T-helper 1 cell treated with Interleukin-12 subunit alpha and Interleukin-12 subunit beta and Interleukin-4 antibody, amounts not matched to agents 30 μg/mL and 1 μg/mL, for 36 hours (primary cell): ENCODE measurements around the gene GPX4.

ENCODE experiments used
- H3K27ac Mint-ChIP-seq: one replicate; pipeline ENCODE4 v1.8.0; 2021; ENCODE audit warnings: mild to moderate bottlenecking, mixed read lengths
- H3K27me3 Mint-ChIP-seq: one replicate; pipeline ENCODE4 v1.8.0; 2021; ENCODE audit warnings: low read depth, mixed read lengths
- H3K36me3 Mint-ChIP-seq: one replicate; pipeline ENCODE4 v1.8.0; 2021; ENCODE audit warnings: low read depth, mixed read lengths
- H3K4me1 Mint-ChIP-seq: one replicate; pipeline ENCODE4 v1.8.0; 2021; ENCODE audit warnings: low read depth, mixed read lengths
- H3K4me3 Mint-ChIP-seq: one replicate; pipeline ENCODE4 v1.8.0; 2021; ENCODE audit warnings: mild to moderate bottlenecking, moderate library complexity, mixed read lengths
- H3K9me3 Mint-ChIP-seq: one replicate; pipeline ENCODE4 v1.8.0; 2021; ENCODE audit warnings: mixed read lengths

Gene GPX4

GRCh38 chr19:1131718-1132551 lies 28.1 kb downstream of the GPX4 start:
- peaks cover 11% of the 10 kb centered on the region for H3K36me3 Mint-ChIP-seq
- H3K27me3 Mint-ChIP-seq, result no peaks in the 10 kb centered on the region
- H3K4me1 Mint-ChIP-seq, result peaks cover 22% of the 10 kb centered on the region

GRCh38 chr19:1132552-1133383 lies 29.0 kb downstream of the GPX4 start:
- H3K4me1 Mint-ChIP-seq, result peaks cover 18% of the 10 kb centered on the region
- H3K36me3 Mint-ChIP-seq, result peaks cover 8% of the 10 kb centered on the region
- H3K27ac Mint-ChIP-seq, result peak overlapping the region; percentile 82
- H3K9me3 Mint-ChIP-seq, result no peaks in the 10 kb centered on the region
- H3K4me3 Mint-ChIP-seq, result peak overlapping the region; percentile 86
- H3K27me3 Mint-ChIP-seq, result no peaks in the 10 kb centered on the region

More at GRCh38 chr19:1131718-1132551, 28.1 kb downstream of the GPX4 start:
- Mint-ChIP-seq H3K27ac (peak overlapping the region; percentile 82), H3K4me3 (peak overlapping the region; percentile 86), H3K9me3 (no peaks in the 10 kb centered on the region)

GRCh38 chr19:1133471-1133929 lies 29.7 kb downstream of the GPX4 start:
- H3K27me3 Mint-ChIP-seq, result no peaks in the 10 kb centered on the region
- H3K27ac Mint-ChIP-seq, result peak overlapping the region; percentile 81
- H3K9me3 Mint-ChIP-seq, result no peaks in the 10 kb centered on the region
- H3K4me1 Mint-ChIP-seq, result peaks cover 18% of the 10 kb centered on the region
- peak overlapping the region; percentile 61 for H3K4me3 Mint-ChIP-seq
- H3K36me3 Mint-ChIP-seq, result peaks cover 8% of the 10 kb centered on the region

- Mint-ChIP-seq H3K4me1 (peaks cover 18% of the 10 kb centered on the region), H3K27ac (peak overlapping the region; percentile 9), H3K27me3 (no peaks in the 10 kb centered on the region), H3K4me3 (peak overlapping the region; percentile 14), H3K36me3 (peaks cover 14% of the 10 kb centered on the region), H3K9me3 (no peaks in the 10 kb centered on the region)
Measured at GRCh38 chr19:1134431-1134830, 30.6 kb downstream of the GPX4 start.

- Mint-ChIP-seq H3K4me1 (peaks cover 13% of the 10 kb centered on the region), H3K9me3 (no peaks in the 10 kb centered on the region), H3K27me3 (no peaks in the 10 kb centered on the region), H3K27ac (peak overlapping the region; percentile 29), H3K36me3 (peaks cover 16% of the 10 kb centered on the region), H3K4me3 (no peak overlapping the region)
Measured at GRCh38 chr19:1135454-1135853, 31.7 kb downstream of the GPX4 start.

GRCh38 chr19:1136201-1136600 lies 32.4 kb downstream of the GPX4 start:
- no peak overlapping the region for H3K27ac Mint-ChIP-seq
- H3K27me3 Mint-ChIP-seq, result no peaks in the 10 kb centered on the region
- H3K4me1 Mint-ChIP-seq, result peaks cover 13% of the 10 kb centered on the region
- peaks cover 13% of the 10 kb centered on the region for H3K36me3 Mint-ChIP-seq
- no peak overlapping the region for H3K4me3 Mint-ChIP-seq
- no peaks in the 10 kb centered on the region for H3K9me3 Mint-ChIP-seq

GRCh38 chr19:1136621-1137317 lies 33.0 kb downstream of the GPX4 start:
- Mint-ChIP-seq H3K9me3 (peaks cover under 1% of the 10 kb centered on the region), H3K4me3 (no peak overlapping the region), H3K27ac (peak overlapping the region; percentile 77)

GRCh38 chr19:1138121-1138520 lies 34.3 kb downstream of the GPX4 start:
- Mint-ChIP-seq H3K27ac (no peak overlapping the region), H3K36me3 (peaks cover 23% of the 10 kb centered on the region), H3K4me1 (peaks cover 16% of the 10 kb centered on the region), H3K4me3 (no peak overlapping the region), H3K27me3 (no peaks in the 10 kb centered on the region), H3K9me3 (peaks cover 5% of the 10 kb centered on the region)

More at GRCh38 chr19:1136621-1137317, 33.0 kb downstream of the GPX4 start:
- H3K4me1 Mint-ChIP-seq, result peaks cover 13% of the 10 kb centered on the region
- no peaks in the 10 kb centered on the region for H3K27me3 Mint-ChIP-seq
- H3K36me3 Mint-ChIP-seq, result peaks cover 14% of the 10 kb centered on the region

- no peaks in the 10 kb centered on the region for H3K27me3 Mint-ChIP-seq
- peaks cover 32% of the 10 kb centered on the region for H3K36me3 Mint-ChIP-seq
- peaks cover 5% of the 10 kb centered on the region for H3K9me3 Mint-ChIP-seq
- peak overlapping the region; percentile 49 for H3K27ac Mint-ChIP-seq
- H3K4me3 Mint-ChIP-seq, result no peak overlapping the region
- H3K4me1 Mint-ChIP-seq, result peaks cover 12% of the 10 kb centered on the region
Measured at GRCh38 chr19:1139126-1139525, 35.3 kb downstream of the GPX4 start.

GRCh38 chr19:1140272-1141027 lies 36.7 kb downstream of the GPX4 start:
- peaks cover 5% of the 10 kb centered on the region for H3K9me3 Mint-ChIP-seq
- H3K27me3 Mint-ChIP-seq, result no peaks in the 10 kb centered on the region
- H3K36me3 Mint-ChIP-seq, result peaks cover 38% of the 10 kb centered on the region
- H3K4me3 Mint-ChIP-seq, result no peak overlapping the region
- H3K4me1 Mint-ChIP-seq, result peaks cover 10% of the 10 kb centered on the region
- H3K27ac Mint-ChIP-seq, result no peak overlapping the region

GRCh38 chr19:1141944-1142343 lies 38.1 kb downstream of the GPX4 start:
- Mint-ChIP-seq H3K36me3 (peaks cover 39% of the 10 kb centered on the region), H3K9me3 (peaks cover 5% of the 10 kb centered on the region), H3K4me3 (no peak overlapping the region), H3K27me3 (no peaks in the 10 kb centered on the region), H3K27ac (peak overlapping the region; percentile 1), H3K4me1 (peaks cover 3% of the 10 kb centered on the region)

GRCh38 chr19:1143828-1144399 lies 40.1 kb downstream of the GPX4 start:
- Mint-ChIP-seq H3K27ac (no peak overlapping the region), H3K9me3 (peaks cover 5% of the 10 kb centered on the region)

GRCh38 chr19:1144741-1145140 lies 40.9 kb downstream of the GPX4 start:
- Mint-ChIP-seq H3K27me3 (no peaks in the 10 kb centered on the region), H3K36me3 (peaks cover 35% of the 10 kb centered on the region), H3K4me1 (peaks cover 5% of the 10 kb centered on the region), H3K4me3 (no peak overlapping the region), H3K27ac (peak overlapping the region; percentile 74), H3K9me3 (peaks cover 5% of the 10 kb centered on the region)

More at GRCh38 chr19:1143828-1144399, 40.1 kb downstream of the GPX4 start:
- Mint-ChIP-seq H3K27me3 (no peaks in the 10 kb centered on the region), H3K36me3 (peaks cover 38% of the 10 kb centered on the region), H3K4me3 (no peak overlapping the region), H3K4me1 (peaks cover 3% of the 10 kb centered on the region)
